Small intestine (tissue), 7 donors: ENCODE measurements around the gene RALBP1. TPM values are rescaled to one million over a fixed set of nuclear protein-coding genes. Genes with fewer than 3 reads are reported as not detected.

ENCODE experiments used
- DNase-seq, 2 donors: peaks; one replicate each; pipeline versions ENCODE4 v3.0.0 to v3.0.0-alpha.2; 2013
- FAIRE-seq: peaks from 2 replicates; lab custom pipeline; 2012; peaks lifted over from hg19 to GRCh38; lab: Jason Lieb, UNC
- H3K27ac ChIP-seq, 3 donors: one replicate each; pipeline ENCODE4 v1.5.1; 2013; ENCODE audit warnings: low read length in 2 of 3, mild to moderate bottlenecking in 2 of 3, control low read depth in 1 of 3, inconsistent platforms in 1 of 3, low read depth in 1 of 3, moderate library complexity in 1 of 3
- H3K27me3 ChIP-seq, 3 donors: one replicate each; pipeline ENCODE4 v1.6.1; 2013; ENCODE audit warnings: low read length in 3 of 3, inconsistent platforms in 1 of 3; ENCODE audit not compliant: control insufficient read depth in 3 of 3, insufficient read depth in 3 of 3
- H3K36me3 ChIP-seq, 3 donors: one replicate each; pipeline ENCODE4 v1.6.1; 2013; ENCODE audit warnings: low read length in 3 of 3, inconsistent platforms in 1 of 3, low read depth in 1 of 3, mild to moderate bottlenecking in 1 of 3, moderate library complexity in 1 of 3; ENCODE audit not compliant: control insufficient read depth in 3 of 3, insufficient read depth in 2 of 3
- H3K4me1 ChIP-seq, 3 donors: one replicate each; pipeline ENCODE4 v1.6.1; 2013; ENCODE audit warnings: low read length in 2 of 3, inconsistent platforms in 1 of 3, low read depth in 1 of 3, mild to moderate bottlenecking in 1 of 3, moderate library complexity in 1 of 3; ENCODE audit not compliant: control insufficient read depth in 3 of 3, insufficient read depth in 2 of 3
- H3K4me3 ChIP-seq, 3 donors: one replicate each; pipeline ENCODE4 v1.5.1; 2013; ENCODE audit warnings: low read length in 3 of 3, control low read depth in 1 of 3, inconsistent platforms in 1 of 3, low read depth in 1 of 3, mild to moderate bottlenecking in 1 of 3, moderate library complexity in 1 of 3
- H3K9me3 ChIP-seq, 2 donors: one replicate each; pipeline ENCODE4 v1.6.1; 2013; ENCODE audit warnings: low read depth in 1 of 2, low read length in 1 of 2; ENCODE audit not compliant: control insufficient read depth in 2 of 2, insufficient read depth in 1 of 2
- WGBS, 3 donors: extraction: QIAGEN DNeasy Blood & Tissue Kit; methylation state at CpG; one replicate each; pipeline ENCODE4 v1.1.7; 2013; 5-methylcytosine and 5-hydroxymethylcytosine counted together
- polyA plus RNA-seq, 4 donors: library from polyadenylated mRNA; stranded (reverse) in 3 of 4; unstranded in 1 of 4; fragments of 200-250 nt in 3 of 4; fragments of 120-200 nt in 1 of 4; gene quantifications; one replicate each; pipeline versions ENCODE4 v1.2.1 to v1.2.3, GENCODE V29; 2013
- donor health status: healthy with polysubstance abuse.
- donor health status: control.
- donor health status: control.
- donor health status: Bipolar disorder and iron deficiency.
- donor health status: healthy.

RALBP1 gene
- polyA plus RNA-seq, 4 donors, result 18.1 to 32.2 (median 25.0) TPM

DNA sequence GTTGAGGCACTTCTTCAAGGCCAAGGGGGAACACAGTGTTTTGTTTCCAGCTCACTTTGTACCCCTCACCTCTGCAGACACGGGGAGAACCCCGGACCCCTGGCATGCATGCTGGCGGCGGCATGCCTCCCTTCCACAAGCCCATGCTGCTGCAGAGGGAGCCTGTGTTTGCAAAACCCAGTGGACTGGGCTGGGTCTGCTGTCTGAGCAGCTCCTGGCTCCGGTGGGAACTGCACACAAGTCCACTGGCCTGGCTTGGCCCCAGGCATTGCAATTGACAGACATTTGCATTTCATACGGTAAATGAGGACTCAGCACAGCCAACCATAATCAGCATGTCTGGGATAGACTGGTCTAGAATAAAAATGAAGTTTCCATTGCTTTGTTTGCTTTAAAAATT, 62.4 kb downstream of the RALBP1 start:
- H3K9me3 ChIP-seq, result no peaks in the 10 kb centered on the region
- H3K36me3 ChIP-seq, result peaks cover 7 to 54% (median 21%) of the 10 kb centered on the region in 3 donors
- H3K27ac ChIP-seq, result no peak overlapping the region
- FAIRE-seq, result no peak
- no peaks in the 10 kb centered on the region for H3K27me3 ChIP-seq
- 83 to 90% (median 89%) methylated on average over 6 of the region's 6 CpGs for WGBS, 3 donors
- no peak overlapping the region for H3K4me3 ChIP-seq
- no peaks in the 10 kb centered on the region for H3K4me1 ChIP-seq
- no peak for DNase-seq

DNA sequence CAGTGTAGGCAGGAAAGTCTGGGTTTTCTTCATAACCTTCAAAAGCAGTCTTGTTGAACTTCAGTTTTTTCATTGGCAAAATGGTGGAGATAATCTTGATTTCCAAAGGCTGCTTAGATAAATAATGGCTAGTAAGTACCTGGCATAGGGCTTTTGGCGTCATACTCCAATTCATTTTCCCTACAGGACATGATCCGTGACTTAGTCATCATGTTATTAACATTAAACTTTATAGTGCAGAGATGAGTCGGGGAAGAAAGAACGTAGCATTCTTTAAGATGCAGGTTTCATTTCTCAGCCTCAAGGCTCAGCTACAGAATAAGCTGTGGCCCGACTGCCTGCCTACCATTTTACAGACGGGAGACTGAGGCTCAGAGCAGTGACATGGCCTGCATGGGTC, 64.0 kb downstream of the RALBP1 start:
- Histone ChIP-seq H3K27ac (no peak overlapping the region), H3K4me1 (no peaks in the 10 kb centered on the region), H3K4me3 (no peak overlapping the region), H3K27me3 (no peaks in the 10 kb centered on the region), H3K9me3 (no peaks in the 10 kb centered on the region), H3K36me3 (peaks cover 2 to 41% (median 9%) of the 10 kb centered on the region in 3 donors)
- 90 to 92% (median 92%) methylated on average over 6 of the region's 6 CpGs for WGBS, 3 donors
- DNase-seq (no peak), FAIRE-seq (no peak)

DNA sequence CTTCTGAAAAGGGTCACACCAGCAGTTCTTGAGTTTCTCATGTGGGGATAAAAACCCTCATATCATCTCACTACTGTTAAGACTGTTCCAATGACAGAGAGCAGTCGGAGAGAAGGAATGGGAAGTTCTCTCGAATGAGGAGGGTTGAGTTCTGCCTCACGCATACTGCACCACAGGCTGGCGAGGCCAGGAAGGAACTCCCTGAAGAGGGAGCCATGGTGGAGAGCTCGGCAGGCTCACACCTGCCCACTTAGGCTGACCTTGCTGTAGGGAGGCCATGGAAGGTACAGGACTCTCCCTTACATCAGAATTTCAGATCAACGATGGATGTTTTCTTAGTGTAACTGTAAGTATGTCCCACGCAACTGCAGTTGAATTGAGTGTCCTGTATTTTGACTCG, 64.6 kb downstream of the RALBP1 start:
- no peak for FAIRE-seq
- H3K4me1 ChIP-seq, result no peaks in the 10 kb centered on the region
- DNase-seq, result no peak
- no peaks in the 10 kb centered on the region for H3K9me3 ChIP-seq
- H3K27me3 ChIP-seq, result no peaks in the 10 kb centered on the region
- WGBS, 3 donors, result 91 to 93% (median 91%) methylated on average over 8 of the region's 8 CpGs
- H3K27ac ChIP-seq, result no peak overlapping the region
- H3K4me3 ChIP-seq, result no peak overlapping the region
- peaks cover 2 to 39% (median 5%) of the 10 kb centered on the region in 3 donors for H3K36me3 ChIP-seq

DNA sequence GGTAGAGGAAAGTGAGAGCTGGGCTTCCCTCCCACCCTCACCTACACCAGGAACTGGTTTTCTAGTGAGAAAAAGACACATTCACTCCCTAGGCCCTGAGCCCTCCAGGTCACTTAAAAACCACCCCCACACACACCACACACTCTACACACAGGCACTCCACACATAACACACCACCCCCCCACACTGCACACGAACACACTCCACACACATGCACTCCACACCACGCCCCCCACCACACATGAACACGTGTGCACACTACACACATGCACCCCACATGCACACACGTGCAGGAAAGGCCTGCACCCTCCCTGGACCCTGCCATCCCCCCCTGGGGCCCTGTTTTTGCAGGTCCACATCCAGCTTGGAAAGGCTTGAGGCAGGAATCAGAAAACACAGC, 67.6 kb downstream of the RALBP1 start:
- no peak overlapping the region for H3K27ac ChIP-seq
- FAIRE-seq (no peak), DNase-seq (no peak)
- H3K36me3 ChIP-seq, result peaks cover 3 to 41% (median 14%) of the 10 kb centered on the region in 3 donors
- H3K9me3 ChIP-seq, result no peaks in the 10 kb centered on the region
- H3K4me1 ChIP-seq, result no peaks in the 10 kb centered on the region
- H3K4me3 ChIP-seq, result no peak overlapping the region
- 79 to 86% (median 85%) methylated on average over 4 of the region's 4 CpGs for WGBS, 3 donors
- no peaks in the 10 kb centered on the region for H3K27me3 ChIP-seq

DNA sequence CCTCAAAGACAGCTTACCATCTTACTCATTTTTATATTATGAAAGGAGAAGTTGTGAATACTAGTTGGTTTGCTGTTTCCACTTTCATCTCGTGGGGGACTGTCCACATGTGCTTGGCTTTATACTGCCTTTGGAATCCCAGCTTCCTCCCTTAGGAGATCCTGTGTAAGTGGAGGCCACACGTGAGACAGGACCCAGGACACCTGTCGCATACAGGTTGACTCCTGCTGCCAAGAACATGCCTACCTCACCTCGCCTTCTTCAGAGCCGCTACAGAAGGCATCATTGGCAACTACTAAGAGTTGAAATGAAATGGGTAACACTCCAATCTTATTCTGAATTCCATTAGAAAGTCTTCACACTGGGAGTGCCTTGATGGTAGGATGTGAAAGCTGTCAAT, 69.7 kb downstream of the RALBP1 start:
- H3K4me3 ChIP-seq, result no peak overlapping the region
- H3K4me1 ChIP-seq, result no peaks in the 10 kb centered on the region
- no peak for DNase-seq
- FAIRE-seq, result no peak
- H3K27me3 ChIP-seq, result no peaks in the 10 kb centered on the region
- H3K9me3 ChIP-seq, result no peaks in the 10 kb centered on the region
- WGBS, 3 donors, result 77 to 82% (median 77%) methylated on average over 5 of the region's 5 CpGs
- no peak overlapping the region for H3K27ac ChIP-seq
- H3K36me3 ChIP-seq, result peaks cover 3 to 46% (median 20%) of the 10 kb centered on the region in 3 donors

DNA sequence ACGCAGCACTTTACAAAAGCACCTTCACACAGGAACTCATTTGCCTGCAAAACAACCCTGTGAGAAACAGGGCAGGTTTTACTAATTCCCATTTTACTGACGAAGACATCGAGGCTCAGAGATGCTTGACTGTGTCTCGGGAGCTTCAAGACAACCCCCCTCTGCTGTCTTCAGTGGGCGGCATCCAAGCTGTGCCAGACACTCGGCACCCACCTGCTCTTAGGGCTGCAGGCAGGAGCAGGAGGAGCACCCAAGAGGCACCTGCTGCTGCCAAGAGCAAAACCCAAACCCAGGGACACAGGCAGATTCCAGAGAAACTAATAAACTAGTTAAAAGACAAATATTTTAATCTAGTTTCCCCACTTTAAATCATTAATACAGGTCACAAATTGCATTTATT, 71.2 kb downstream of the RALBP1 start:
- H3K27ac ChIP-seq, result no peak overlapping the region
- H3K36me3 ChIP-seq, result peaks cover 3 to 50% (median 28%) of the 10 kb centered on the region in 3 donors
- DNase-seq (no peak), FAIRE-seq (no peak)
- no peaks in the 10 kb centered on the region for H3K27me3 ChIP-seq
- 85 to 89% (median 89%) methylated on average over 6 of the region's 6 CpGs for WGBS, 3 donors
- H3K4me3 ChIP-seq, result no peak overlapping the region
- no peaks in the 10 kb centered on the region for H3K9me3 ChIP-seq
- H3K4me1 ChIP-seq, result no peaks in the 10 kb centered on the region

DNA sequence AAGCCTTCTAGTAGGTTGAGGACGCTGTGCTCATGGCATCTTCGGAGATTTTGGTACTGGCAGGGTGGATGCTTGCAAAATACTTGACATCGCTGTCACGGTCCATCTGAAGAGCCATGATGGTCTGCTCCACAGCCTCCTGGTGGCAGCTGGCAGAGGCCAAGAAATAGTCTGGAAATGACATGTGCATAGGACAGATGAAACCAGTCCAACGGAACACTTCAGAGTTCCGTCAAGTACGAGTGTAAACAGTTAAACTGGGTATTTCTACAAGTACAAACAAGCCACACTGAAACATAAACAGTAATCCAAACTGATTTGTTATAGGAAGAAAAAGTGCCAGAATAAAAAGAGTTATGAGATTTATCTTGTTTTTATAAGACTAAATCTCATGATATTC, 72.5 kb downstream of the RALBP1 start:
- Histone ChIP-seq H3K36me3 (peaks cover 4 to 55% (median 36%) of the 10 kb centered on the region in 3 donors), H3K27ac (no peak overlapping the region), H3K4me3 (no peak overlapping the region), H3K4me1 (no peaks in the 10 kb centered on the region), H3K9me3 (no peaks in the 10 kb centered on the region), H3K27me3 (no peaks in the 10 kb centered on the region)
- FAIRE-seq (no peak), DNase-seq (no peak)
- WGBS, 3 donors, result 80 to 95% (median 95%) methylated on average over 7 of the region's 7 CpGs

DNA sequence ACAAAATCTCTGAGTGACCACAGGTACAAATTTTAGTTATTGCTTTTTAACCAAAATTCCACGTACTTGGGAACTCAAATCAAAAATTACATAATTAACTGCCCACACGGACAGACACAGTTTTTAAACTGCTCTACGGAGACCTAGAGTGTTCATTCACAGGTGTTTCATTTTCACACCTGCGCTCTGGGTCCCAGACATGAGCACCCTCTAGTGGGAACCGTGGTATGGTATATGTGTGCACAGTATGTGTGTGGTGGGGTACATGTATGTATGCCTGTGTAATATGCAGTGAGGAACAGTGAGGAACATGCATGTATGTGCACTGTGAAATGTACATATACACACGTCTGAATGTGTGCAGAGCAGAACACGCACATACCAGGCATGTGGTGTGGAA, 74.1 kb downstream of the RALBP1 start:
- Histone ChIP-seq H3K27me3 (no peaks in the 10 kb centered on the region), H3K27ac (no peak overlapping the region), H3K9me3 (no peaks in the 10 kb centered on the region), H3K4me3 (no peak overlapping the region), H3K36me3 (peaks cover 9 to 58% (median 42%) of the 10 kb centered on the region in 3 donors), H3K4me1 (no peaks in the 10 kb centered on the region)
- 87 to 89% (median 88%) methylated on average over 7 of the region's 7 CpGs for WGBS, 3 donors
- FAIRE-seq (no peak), DNase-seq (no peak)

DNA sequence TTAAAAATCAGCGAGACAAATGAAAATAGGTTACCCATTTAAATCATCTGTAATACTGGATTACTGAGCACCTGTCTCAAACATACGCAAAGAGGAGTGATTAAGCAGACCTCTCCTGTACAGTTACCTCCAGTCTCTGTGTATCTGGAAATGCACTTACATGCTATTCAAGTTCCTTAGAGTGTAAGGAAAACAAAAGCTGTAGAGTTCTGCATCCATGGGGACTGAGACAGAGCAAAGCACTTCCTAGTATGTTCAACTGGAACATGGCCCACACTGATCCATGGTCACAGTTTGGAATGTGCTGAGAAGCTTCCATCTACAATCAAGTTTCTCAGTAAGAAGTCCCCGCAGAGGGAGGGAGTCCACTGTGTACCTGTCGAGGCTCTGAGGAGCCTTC, 75.1 kb downstream of the RALBP1 start:
- FAIRE-seq (no peak), DNase-seq (no peak)
- Histone ChIP-seq H3K27me3 (no peaks in the 10 kb centered on the region), H3K4me1 (no peaks in the 10 kb centered on the region), H3K27ac (no peak overlapping the region), H3K36me3 (peaks cover 9 to 58% (median 48%) of the 10 kb centered on the region in 3 donors), H3K4me3 (no peak overlapping the region), H3K9me3 (no peaks in the 10 kb centered on the region)
- WGBS, 3 donors, result 95 to 96% (median 96%) methylated on average over 4 of the region's 4 CpGs
